Measurements from ENCODE around the gene TERF2IP.
A peak's percentile ranks its signal among the peaks of the same experiment; 100 is the strongest.

The TERF2IP gene

GRCh38 chr16:75644240-75645012, 3.1 kb upstream of the TERF2IP start:
- no peak for DNase-seq

GRCh38 chr16:75647112-75647491, 471 bp upstream of the TERF2IP start:
- DNase-seq: no peak

- DNase-seq: peak; percentile 66
These were observed 898 bp downstream of the TERF2IP start for GRCh38 chr16:75648265-75649076.

GRCh38 chr16:75653922-75654321, 6.3 kb downstream of the TERF2IP start:
- peak; percentile 36 for DNase-seq

GRCh38 chr16:75658175-75658574, 10.6 kb downstream of the TERF2IP start:
- no peak for DNase-seq

- DNase-seq: no peak
These were observed 12.7 kb downstream of the TERF2IP start for GRCh38 chr16:75660321-75660720.

GRCh38 chr16:75660726-75661302, 13.2 kb downstream of the TERF2IP start:
- DNase-seq: no peak

GRCh38 chr16:75667503-75667902, 19.9 kb downstream of the TERF2IP start:
- no peak for DNase-seq

GRCh38 chr16:75676909-75677308, 29.3 kb downstream of the TERF2IP start, which contains the start of gene CPHXL2:
TSS of gene CPHXL2 (minus strand) at chr16:75677009. CDS start at chr16:75676999, 10 bp downstream.
- no peak for DNase-seq

GRCh38 chr16:75679366-75679765, 31.8 kb downstream of the TERF2IP start:
- no peak for DNase-seq

GRCh38 chr16:75682308-75682707, 34.7 kb downstream of the TERF2IP start:
- DNase-seq: no peak

- no peak for DNase-seq
These were observed 39.8 kb downstream of the TERF2IP start for GRCh38 chr16:75687361-75687760.

GRCh38 chr16:75695708-75696107, 48.1 kb downstream of the TERF2IP start:
- no peak for DNase-seq

- DNase-seq: no peak
These were observed 50.0 kb downstream of the TERF2IP start for GRCh38 chr16:75697571-75697970.

GRCh38 chr16:75701361-75701760, 53.8 kb downstream of the TERF2IP start, which contains the start of gene DUXB:
TSS of gene DUXB (minus strand) at chr16:75701461. CDS start at chr16:75701418, 43 bp downstream.
- DNase-seq: no peak

GRCh38 chr16:75702242-75702641, 54.7 kb downstream of the TERF2IP start:
- no peak for DNase-seq

- no peak for DNase-seq
These were observed 55.7 kb downstream of the TERF2IP start for GRCh38 chr16:75703306-75703705.
